ENCODE measurements around the gene PSKH1.
A peak's percentile ranks its signal among the peaks of the same experiment; 100 is the strongest.

The PSKH1 gene

GRCh38 chr16:67874372-67874771 is 18.7 kb upstream of the PSKH1 start:
- peak overlapping the region; percentile 87 for H3K4me3 ChIP-seq (ENCODE audit: low read depth, low read length)
- no peak for TF ChIP-seq CTCF (IDR thresholded peaks at IDR 0.05; ENCODE audit: borderline replicate concordance, insufficient read depth, low read depth, low read length)

GRCh38 chr16:67877064-67877463 is 16.0 kb upstream of the PSKH1 start:
- no peak overlapping the region for H3K4me3 ChIP-seq (ENCODE audit: low read depth, low read length)
- no peak for TF ChIP-seq CTCF (IDR thresholded peaks at IDR 0.05; ENCODE audit: borderline replicate concordance, insufficient read depth, low read depth, low read length)

GRCh38 chr16:67878232-67878631 is 14.8 kb upstream of the PSKH1 start:
- H3K4me3 ChIP-seq (ENCODE audit: low read depth, low read length): no peak overlapping the region
- TF ChIP-seq CTCF (IDR thresholded peaks at IDR 0.05; ENCODE audit: borderline replicate concordance, insufficient read depth, low read depth, low read length): no peak

GRCh38 chr16:67878846-67879245 is 14.2 kb upstream of the PSKH1 start:
- no peak for TF ChIP-seq CTCF (IDR thresholded peaks at IDR 0.05; ENCODE audit: borderline replicate concordance, insufficient read depth, low read depth, low read length)
- H3K4me3 ChIP-seq (ENCODE audit: low read depth, low read length): no peak overlapping the region

GRCh38 chr16:67879462-67879861 is 13.6 kb upstream of the PSKH1 start:
- no peak overlapping the region for H3K4me3 ChIP-seq (ENCODE audit: low read depth, low read length)
- TF ChIP-seq CTCF (IDR thresholded peaks at IDR 0.05; ENCODE audit: borderline replicate concordance, insufficient read depth, low read depth, low read length): no peak

GRCh38 chr16:67879936-67880335 is 13.1 kb upstream of the PSKH1 start:
- no peak overlapping the region for H3K4me3 ChIP-seq (ENCODE audit: low read depth, low read length)
- TF ChIP-seq CTCF (IDR thresholded peaks at IDR 0.05; ENCODE audit: borderline replicate concordance, insufficient read depth, low read depth, low read length): no peak

GRCh38 chr16:67880584-67880983 is 12.5 kb upstream of the PSKH1 start:
- TF ChIP-seq CTCF (IDR thresholded peaks at IDR 0.05; ENCODE audit: borderline replicate concordance, insufficient read depth, low read depth, low read length): no peak

More at GRCh38 chr16:67880584-67880983, 12.5 kb upstream of the PSKH1 start:
- no peak overlapping the region for H3K4me3 ChIP-seq (ENCODE audit: low read depth, low read length)
